Measurements from ENCODE around the gene CAPN5.
"Not testable (repeated sequence)": the region's sequence is repeated elsewhere in the genome, so short reads cannot be mapped to it uniquely, and the experiment has no call there.

The CAPN5 gene

DNA sequence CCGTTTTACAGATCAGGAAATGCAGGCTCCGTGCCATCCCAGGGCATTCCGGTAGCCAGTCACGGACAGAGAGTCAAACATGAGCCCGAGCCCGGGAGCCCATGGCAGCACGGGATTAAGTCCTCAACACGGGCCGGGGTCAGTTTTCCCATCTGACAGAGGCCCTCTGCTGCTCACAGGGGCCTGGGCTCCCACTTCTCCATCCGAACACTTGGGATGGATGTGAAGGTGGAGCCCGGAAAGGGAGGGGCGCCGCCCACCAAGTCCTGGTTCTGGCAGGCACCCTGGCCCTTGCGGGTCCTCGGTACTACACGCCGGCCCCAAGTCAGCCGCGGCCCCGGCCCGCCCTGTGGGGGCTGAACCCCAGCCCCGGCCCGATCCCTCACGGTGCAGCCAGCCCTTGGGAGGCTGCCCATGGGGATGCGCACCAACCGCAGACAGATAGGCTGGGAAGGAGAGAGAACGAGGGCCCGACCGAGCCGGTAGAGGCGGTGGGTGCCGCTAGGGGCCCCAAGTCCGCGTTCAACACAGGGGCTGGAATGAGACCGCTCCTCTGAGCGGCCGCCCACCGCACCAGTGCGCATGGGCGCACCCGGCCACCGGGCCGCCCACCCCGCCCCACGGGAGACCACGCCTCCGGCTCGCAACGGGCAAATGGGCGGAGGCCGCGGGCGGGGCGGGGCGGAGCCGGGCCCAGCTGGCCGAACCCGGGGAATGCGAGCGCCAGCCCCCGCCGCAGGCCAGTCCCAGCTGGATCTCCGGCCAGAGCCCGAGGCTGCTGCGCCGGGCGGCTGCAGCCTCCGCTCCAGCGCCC is at the start of gene CAPN5:
TSS of gene CAPN5 (plus strand) at position 743 of the 814 bp plus-strand sequence. CDS start 17,916 bp downstream, outside the sequence.
- peak; percentile 84 to 99 (median 94) for DNase-seq
- intact Hi-C loops (cut with DNase I): no loop called here

DNA sequence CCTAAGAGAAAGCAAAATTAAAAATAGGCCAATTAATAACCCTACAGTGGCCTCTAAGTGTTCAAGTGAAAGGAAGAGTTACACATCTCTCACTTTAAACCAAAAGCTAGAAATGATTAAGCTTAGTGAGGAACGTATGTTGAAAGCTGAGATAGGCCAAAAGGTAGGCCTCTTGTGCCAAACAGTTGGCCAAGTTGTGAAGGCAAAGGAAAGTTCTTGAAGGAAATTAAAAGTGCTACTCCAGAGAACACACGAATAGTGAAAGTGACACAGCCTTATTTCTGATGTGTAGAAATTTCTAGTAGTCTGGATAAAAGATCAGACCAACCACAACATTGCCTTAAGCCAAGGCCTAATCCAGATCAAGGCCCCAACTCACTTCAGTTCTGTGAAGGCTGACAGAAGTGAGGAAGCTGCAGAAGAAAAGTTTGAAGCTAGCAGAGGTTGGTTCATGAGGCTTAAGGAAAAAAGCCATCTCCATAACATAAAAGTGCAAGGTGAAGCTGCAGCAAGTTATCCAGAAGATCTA is 48.3 kb upstream of the CAPN5 start:
- DNase-seq; intact Hi-C loops (cut with DNase I): not testable (repeated sequence)

DNA sequence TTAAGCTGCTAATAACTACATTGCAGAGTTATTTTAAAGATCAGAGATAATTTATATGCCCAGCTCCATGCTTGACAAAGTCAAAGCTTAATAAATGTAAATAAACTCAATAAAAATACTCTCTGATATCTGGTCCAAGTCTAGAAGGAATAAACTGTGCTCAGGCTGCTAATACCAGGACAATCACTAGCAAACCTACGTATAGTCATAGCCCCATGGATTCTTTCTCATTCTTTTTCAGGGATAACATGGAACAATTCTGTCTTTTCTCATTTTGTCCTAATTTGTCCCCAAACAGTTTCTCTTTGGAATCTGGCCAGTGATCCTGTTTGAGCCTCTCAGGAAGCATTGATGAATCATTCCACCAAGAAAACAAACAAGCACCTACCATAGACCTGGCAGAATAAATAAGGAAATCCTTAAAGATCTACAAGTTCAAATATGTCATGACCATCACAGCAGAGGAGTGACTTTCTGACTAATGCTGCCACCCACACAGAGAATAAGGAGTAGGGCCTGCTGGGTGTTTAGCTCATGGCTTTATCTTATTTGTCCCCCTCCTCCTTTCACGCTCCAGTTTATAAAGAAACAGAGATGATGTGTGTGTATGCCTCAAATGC is 46.7 kb upstream of the CAPN5 start:
- DNase-seq: no peak
- intact Hi-C loops (cut with DNase I): no loop called here

DNA sequence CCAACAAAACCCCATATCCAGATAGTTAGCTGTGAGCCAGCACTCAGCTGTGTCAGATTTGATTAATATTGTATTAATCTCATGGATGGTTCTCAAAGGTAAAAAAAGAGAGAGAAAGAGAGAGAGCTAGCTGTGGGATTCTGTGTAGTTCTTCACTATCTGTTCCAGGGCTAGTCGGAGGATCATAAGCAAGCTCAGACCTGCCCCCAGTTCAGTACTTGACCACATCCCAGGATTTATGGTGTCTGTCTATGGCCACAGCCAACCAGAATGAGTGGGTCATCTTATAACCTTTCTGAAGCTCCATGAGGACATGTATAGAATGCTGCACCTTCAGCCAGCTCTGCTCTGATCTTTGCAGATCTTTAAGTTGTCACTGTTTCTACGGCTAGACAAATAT is 46.0 kb upstream of the CAPN5 start:
- intact Hi-C loops (cut with DNase I): no loop called here
- no peak for DNase-seq

DNA sequence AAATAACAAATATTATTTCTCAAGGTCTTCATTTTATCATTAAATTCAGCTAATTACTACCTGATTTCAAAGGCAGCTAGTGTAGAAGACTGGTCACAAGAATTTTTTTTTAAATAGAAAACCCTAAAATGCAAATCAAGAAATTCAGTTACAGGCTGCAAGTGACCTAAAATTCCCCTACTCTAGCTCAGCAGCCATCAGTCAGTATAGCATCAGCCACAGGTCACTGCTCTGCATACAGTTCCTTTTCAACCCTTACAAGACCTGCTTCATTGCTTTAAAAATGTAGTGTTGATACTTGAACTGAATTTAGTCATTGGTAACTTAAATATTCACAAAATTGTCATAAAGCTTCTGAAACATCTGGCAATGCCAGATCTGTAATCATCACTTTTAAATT is 42.0 kb upstream of the CAPN5 start:
- no peak for DNase-seq
- intact Hi-C loops (cut with DNase I): no loop called here

DNA sequence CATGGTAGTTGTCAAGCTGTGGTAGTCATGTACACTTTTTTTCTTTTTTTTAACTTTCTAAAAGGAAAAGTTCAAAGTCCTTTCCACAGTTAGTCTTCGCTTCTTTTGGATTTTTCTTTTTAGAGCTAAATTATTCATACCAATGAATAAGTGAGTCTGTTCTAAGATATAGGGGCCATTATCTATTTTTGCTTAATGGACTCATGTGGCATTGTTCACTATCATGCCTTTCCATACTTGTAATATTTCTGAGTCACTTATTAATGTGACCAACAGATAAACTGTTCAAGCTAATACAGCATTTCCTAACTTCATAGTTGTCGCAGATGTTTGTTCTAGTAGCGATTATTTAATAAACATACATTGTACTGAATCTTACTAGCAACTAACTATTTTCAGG is 40.5 kb upstream of the CAPN5 start:
- no peak for DNase-seq
- intact Hi-C loops (cut with DNase I): no loop called here

DNA sequence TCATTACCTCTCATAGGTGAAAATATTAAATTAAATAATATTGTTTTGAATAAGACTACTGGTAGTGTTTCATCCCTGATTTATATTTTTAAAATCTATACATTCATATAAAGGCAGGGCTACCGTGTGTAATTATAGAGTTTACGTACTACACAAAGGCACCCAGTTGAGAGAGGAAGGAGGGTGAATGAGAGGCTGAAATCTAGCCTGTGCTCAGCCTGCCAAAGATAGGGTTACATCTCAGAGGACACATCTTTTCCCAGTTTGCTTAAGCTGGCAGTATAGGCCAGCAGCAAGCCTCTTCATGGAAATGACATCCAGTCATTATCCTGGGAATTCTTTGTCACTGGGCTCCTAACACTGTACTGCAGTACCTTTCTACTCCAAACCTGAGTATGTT is 40.0 kb upstream of the CAPN5 start:
- no peak for DNase-seq
- intact Hi-C loops (cut with DNase I): no loop called here

DNA sequence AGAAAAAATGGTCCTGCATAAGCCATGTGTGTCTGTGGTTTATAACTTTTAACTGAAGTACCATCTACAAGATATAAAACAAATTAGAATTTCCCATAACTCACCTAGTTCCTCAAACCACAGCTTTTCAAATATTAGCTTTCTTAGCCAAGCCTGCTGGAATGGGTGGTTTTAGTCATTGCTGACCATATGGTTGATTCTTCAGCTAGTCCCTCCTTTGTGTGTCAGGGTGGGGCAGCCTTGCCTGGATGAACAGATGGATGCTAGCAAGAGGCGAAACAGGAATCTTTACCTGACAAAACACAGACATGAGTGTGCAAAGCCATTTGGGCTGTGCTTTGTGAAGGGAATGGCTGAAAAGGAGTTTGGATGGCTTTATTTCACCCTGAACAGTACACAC is 39.5 kb upstream of the CAPN5 start:
- intact Hi-C loops (cut with DNase I): no loop called here
- no peak for DNase-seq

DNA sequence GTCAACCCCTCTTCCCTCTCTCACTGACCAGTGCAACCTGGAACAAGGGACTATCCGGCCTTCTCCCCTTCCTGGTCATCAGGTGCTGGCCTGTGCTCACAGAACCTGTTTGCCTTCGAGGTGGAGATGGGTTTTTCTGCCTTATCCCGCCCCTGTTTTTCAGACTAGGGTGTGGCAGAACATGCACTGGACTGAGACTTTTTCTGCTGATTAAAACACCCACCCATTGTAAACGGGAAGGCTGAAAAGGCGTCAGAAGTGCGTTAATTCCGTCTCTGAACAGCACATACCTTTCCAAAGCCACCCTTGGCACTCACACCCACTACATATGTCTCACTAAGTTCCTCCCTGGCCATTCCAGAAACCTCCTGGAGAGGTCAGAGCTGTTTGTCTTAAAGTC is 36.9 kb upstream of the CAPN5 start:
- no peak for DNase-seq
- intact Hi-C loops (cut with DNase I): no loop called here

DNA sequence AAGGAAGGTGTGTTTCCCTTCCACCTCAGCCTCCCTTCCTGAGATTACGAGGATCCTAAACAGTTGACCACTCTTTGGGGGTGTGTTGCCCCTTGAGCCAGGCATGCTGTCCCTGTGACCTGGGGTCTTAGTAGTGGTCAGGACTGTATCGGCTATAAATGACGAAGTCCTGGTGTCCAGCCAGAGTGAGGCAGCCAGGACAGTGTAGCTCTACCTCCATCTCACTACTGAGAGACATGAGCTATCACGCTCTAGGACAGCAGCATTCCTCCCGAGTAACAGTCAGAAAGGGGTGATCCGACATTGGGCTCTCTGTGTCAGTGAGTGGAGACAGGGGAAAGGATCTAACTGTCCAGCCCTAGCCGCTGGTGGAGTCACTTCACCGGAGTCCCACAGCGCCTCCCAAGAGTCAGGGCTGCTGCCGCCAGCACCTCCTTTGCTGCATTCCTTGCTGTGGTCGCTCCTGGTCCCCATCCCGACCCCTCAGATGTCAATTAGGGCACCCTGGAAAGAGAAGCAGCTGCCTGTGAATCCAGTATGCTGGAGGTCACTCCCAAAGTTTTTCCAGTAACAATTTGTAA is 35.8 kb upstream of the CAPN5 start:
- intact Hi-C loops (cut with DNase I): no loop called here
- no peak for DNase-seq

DNA sequence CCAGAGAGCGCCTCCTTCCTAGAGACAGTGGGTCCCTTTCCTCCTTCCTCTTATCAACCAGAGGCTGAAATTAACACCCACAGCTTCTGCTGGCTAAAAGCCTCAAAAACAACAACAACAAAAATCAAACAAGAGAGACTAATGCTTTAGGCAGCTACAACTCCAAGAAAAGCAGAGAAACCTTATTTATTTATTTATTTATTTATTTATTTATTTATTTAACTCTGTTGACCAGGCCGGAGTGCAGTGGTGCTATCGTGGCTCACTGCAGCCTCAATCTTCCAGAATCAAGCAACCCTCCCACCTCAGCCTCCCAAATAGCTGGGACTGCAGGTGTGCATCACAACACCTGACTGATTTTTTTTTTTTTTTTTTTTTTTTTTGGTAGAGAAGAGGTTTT is 35.2 kb upstream of the CAPN5 start:
- intact Hi-C loops (cut with DNase I): no loop called here
- DNase-seq: no peak

DNA sequence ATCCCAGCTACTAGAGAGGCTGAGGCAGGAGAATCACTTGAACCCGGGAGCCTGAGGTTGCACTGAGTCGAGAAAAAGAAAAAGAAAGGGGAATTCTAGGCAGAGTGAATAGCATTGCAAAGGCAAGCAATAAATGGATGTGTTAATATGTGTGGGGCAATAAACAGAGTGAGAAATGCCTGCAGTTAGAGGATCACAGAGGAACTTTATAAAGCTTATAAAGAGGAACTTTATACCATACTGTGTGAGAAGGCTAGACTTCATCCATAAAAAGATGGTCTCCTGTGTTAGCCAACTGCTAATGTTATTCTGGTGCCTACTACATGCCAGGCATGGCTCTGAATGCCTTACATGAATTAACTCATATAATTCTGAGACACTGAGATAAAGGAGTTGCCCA is 31.7 kb upstream of the CAPN5 start:
- intact Hi-C loops (cut with DNase I): no loop called here
- DNase-seq: no peak

DNA sequence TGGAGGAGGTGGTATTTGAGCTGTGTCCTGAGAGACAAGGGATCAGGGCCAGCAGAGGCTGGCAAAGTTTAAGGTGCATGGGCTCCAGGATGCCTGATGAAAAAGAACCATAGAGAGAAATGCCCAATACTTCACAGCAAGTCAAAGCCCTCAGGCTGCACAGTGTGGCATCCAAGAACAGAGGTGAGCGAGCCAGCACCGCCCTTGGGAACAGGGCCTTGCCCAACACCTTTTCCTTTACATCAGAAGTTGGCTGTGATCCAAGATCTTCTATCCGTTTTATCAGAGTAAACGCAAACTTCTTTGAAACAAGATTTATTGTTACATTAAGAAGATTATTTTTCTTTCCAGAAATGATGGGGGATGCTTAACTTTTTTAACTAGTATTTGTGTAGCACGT is 31.2 kb upstream of the CAPN5 start:
- intact Hi-C loops (cut with DNase I): no loop called here
- no peak for DNase-seq

DNA sequence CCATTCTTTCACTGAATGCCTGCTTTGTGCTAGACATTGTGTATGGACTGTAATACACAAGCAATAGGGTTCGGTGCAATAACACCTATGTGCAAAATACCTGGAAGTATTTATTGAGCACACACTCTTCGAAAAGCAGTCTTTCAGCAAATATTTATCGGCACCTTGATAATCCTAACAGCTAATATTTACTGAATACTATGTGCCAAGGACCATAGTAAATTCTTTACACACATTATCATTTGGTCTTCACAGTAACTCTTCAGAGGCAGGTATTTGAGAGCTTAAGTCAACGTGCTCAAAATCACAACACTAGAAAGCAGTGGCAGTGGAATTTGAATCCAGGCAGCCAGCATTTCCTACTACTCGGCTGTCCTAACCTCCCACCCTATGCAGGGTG is 30.4 kb upstream of the CAPN5 start:
- intact Hi-C loops (cut with DNase I): no loop called here

DNA sequence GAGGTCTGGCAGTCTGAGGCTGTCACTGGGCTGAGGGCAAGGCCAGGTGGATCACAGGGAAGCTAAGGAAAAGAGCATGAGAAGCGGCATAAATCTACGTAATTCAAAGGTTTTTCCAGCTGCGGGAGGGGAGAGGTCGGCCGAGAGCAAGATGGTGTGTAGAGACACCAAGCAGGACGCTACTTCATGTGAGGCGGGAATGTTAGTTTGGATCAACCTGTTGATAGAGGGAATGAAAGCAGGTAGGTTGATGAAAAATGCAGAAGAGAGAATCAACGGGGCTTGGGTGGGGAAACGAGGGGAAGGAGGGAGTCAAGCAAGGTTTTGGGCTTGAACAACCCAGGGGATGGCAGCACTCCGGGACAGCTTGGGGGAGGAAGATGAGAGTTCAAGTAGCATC is 29.7 kb upstream of the CAPN5 start:
- intact Hi-C loops (cut with DNase I): no loop called here
- no peak for DNase-seq

More for the DNA sequence above, 30.4 kb upstream of the CAPN5 start:
- no peak for DNase-seq

DNA sequence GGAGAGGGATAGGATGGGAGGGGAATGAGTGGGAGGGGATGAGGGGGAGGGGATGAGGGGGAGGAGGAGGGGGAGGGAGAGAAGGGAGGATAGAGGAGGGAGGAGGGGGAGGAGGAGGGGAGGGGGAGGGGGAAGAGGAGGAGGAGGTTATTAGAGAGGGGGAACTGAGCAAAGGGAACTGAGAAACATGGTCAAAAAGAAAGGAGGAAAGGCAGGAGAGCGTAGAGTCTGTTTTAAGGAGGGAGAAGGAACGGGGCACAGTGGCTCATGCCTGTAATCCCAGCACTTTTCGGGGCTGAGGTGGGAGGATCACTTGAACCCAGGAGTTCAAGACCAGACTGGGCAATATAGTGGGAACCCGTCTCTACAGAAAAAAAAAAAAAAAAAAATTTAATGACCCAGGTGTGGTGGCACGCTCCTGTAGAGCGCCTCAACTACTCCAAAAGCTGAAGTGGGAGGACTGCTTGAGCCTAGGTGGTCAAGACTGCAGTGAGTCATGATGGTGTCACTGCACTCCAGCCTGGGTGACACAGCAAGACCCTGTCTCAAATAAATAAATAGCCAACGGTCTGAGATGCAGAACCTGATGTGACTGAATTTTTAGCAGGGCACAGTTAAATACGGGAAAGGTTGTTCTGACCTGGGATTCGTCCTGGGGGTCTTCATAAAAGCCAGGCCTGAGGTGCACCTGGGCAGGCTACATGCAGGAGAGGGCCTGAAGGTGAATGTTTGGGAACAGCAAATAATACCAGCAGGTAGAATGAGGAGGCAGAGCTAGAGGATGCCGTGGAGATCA is 28.5 kb upstream of the CAPN5 start:
- intact Hi-C loops (cut with DNase I): no loop called here
- no peak for DNase-seq

DNA sequence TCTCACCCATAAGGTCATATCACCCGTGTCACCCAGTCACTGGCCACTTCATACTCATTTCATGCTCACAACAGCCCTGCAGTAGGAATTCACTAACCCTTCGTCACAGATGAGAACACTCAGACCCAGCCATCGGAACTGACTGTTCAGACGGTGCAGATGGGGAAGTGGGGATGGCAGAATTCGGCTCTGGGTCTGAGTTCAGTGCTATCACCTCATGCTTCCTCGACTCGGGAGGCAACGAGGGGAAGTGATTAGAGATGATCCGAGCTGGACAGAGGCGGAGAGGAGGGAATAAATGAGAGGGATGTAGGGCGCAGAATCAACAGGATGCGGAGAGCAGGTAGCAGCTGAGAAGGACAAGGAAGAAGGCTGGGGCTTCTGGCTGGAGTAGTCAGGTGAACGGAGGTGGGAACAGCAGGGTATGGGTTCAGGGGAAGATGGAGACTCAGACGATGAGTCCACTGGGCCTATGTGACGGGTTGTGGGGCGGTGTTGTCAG is 27.9 kb upstream of the CAPN5 start:
- intact Hi-C loops (cut with DNase I): no loop called here
- DNase-seq: no peak

DNA sequence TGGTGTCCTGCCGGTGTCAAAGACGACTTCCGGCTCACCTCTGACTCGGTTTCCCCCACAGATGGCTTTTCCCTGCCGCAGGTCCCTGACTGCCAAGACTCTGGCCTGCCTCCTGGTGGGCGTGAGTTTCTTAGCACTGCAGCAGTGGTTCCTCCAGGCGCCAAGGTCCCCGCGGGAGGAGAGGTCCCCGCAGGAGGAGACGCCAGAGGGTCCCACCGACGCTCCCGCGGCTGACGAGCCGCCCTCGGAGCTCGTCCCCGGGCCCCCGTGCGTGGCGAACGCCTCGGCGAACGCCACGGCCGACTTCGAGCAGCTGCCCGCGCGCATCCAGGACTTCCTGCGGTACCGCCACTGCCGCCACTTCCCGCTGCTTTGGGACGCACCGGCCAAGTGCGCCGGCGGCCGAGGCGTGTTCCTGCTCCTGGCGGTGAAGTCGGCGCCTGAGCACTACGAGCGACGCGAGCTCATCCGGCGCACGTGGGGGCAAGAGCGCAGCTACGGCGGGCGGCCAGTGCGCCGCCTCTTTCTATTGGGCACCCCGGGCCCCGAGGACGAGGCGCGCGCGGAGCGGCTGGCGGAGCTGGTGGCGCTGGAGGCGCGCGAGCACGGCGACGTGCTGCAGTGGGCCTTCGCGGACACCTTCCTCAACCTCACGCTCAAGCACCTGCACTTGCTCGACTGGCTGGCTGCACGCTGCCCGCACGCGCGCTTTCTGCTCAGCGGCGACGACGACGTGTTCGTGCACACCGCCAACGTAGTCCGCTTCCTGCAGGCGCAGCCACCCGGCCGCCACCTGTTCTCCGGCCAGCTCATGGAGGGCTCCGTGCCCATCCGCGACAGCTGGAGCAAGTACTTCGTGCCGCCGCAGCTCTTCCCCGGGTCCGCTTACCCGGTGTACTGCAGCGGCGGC is 27.0 kb upstream of the CAPN5 start:
- DNase-seq: peak in 5 of 10 donors; percentile 18 to 87 (median 68)
- intact Hi-C loops (cut with DNase I): loop anchor here (10.0 kb wide), 1 partner anchor 575 kb away; no protein-coding TSS in a partner anchor

DNA sequence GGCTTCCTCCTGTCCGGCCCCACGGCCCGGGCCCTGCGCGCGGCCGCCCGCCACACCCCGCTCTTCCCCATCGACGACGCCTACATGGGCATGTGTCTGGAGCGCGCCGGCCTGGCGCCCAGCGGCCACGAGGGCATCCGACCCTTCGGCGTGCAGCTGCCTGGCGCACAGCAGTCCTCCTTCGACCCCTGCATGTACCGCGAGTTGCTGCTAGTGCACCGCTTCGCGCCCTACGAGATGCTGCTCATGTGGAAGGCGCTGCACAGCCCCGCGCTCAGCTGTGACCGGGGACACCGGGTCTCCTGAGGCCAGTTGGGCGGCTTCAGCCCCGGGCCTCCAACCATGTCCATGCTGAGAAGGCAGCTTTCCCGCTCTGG is 26.4 kb upstream of the CAPN5 start:
- intact Hi-C loops (cut with DNase I): loop anchor here (10.0 kb wide), 1 partner anchor 574 kb away; no protein-coding TSS in a partner anchor
- peak in 2 of 10 donors; percentile 59 to 70 for DNase-seq

Measured in posterior cingulate gyrus (tissue), 11 donors.